Measurements from ENCODE around the gene RBM4. TPM values are rescaled to one million over a fixed set of nuclear protein-coding genes. Genes with fewer than 3 reads are reported as not detected.
A peak's percentile ranks its signal among the peaks of the same experiment; 100 is the strongest.

RBM4 gene
- total and polyA plus RNA-seq, 2 of the 4 experiments (the other 2 are of a cell fraction), result 165 to 198 TPM

- Histone ChIP-seq H2BK20ac (ENCODE audit: low read depth, low read length) (no peak within 1 kb of the TSS), H4K91ac (ENCODE audit: insufficient read depth, low read depth, low read length) (peak within 1 kb of the TSS; percentile 92), H3K14ac (replicated peaks; ENCODE audit: low read depth, low read length) (peak within 1 kb of the TSS; percentile 95), H3K9me3 (ENCODE audit: control insufficient read depth, insufficient read depth, low read length) (no peaks in the 10 kb centered on the region), H2AFZ (replicated peaks; ENCODE audit: low read length, poor library complexity) (peak within 1 kb of the TSS; percentile 98), H3K23ac (ENCODE audit: low read depth, low read length) (peak within 1 kb of the TSS; percentile 97), H3K4ac (ENCODE audit: low read depth, low read length) (peak within 1 kb of the TSS; percentile 96), H3K27me3 (ENCODE audit: control insufficient read depth, insufficient read depth, low read length) (no peaks in the 10 kb centered on the region), H4K8ac (ENCODE audit: low read depth in 2 of 2, low read length in 2 of 2) (peak within 1 kb of the TSS; percentile 87 to 96), H2AK5ac (ENCODE audit: low read depth, low read length) (peak within 1 kb of the TSS; percentile 97), H3K9ac (ENCODE audit: low read depth, low read length) (peak within 1 kb of the TSS; percentile 84), H4K20me1 (ENCODE audit: insufficient read depth, low read length) (peaks cover 51% of the 10 kb centered on the region), H2BK5ac (ENCODE audit: low read depth, low read length, poor library complexity, severe bottlenecking) (peak within 1 kb of the TSS; percentile 86), H2AK9ac (replicated peaks; ENCODE audit: low read depth, low read length, poor library complexity) (peak within 1 kb of the TSS; percentile 97), H2BK120ac (ENCODE audit: low read depth, low read length) (peak within 1 kb of the TSS; percentile 73; the same call in 1 of the 2 replicates), H3K27ac (ENCODE audit: insufficient read depth, low read length) (peak within 1 kb of the TSS; percentile 86), H3K4me1 (ENCODE audit: control insufficient read depth, insufficient read depth, low read length) (peaks cover 2% of the 10 kb centered on the region; the same call in 1 of the 2 replicates), H3K56ac (ENCODE audit: extremely low read depth, insufficient read depth, low read length) (peak within 1 kb of the TSS; percentile 83), H2BK15ac (ENCODE audit: low read depth, low read length) (no peak within 1 kb of the TSS), H3K9me1 (ENCODE audit: insufficient read depth, low read length) (peaks cover 6% of the 10 kb centered on the region), H3K36me3 (ENCODE audit: control insufficient read depth, insufficient read depth, low read length) (peaks cover 6% of the 10 kb centered on the region; the same call in 1 of the 2 replicates), H3K79me1 (ENCODE audit: low read depth in 1 of 2, low read length in 2 of 2) (peaks cover 5 to 47% of the 10 kb centered on the region in 2 experiments; a peak in 3 of 4 replicates), H4K5ac (ENCODE audit: low read depth, low read length) (peak within 1 kb of the TSS; percentile 66), H3K4me3 (ENCODE audit: insufficient read depth, low read depth, low read length) (peak within 1 kb of the TSS; percentile 65), H3K18ac (ENCODE audit: low read depth, low read length) (peak within 1 kb of the TSS; percentile 16; the same call in 1 of the 2 replicates), H3K4me2 (ENCODE audit: low read depth, low read length) (peak within 1 kb of the TSS; percentile 97)
- POLR2A ChIA-PET (ENCODE audit: unreplicated experiment), result interaction anchor here (0.5 to 1.6 kb wide), 6 partner anchors 9 to 110 kb away, joined by 3 to 14 read pairs (median 6); partner anchors contain the start of gene RBM4
- 1% methylated on average over 35 of the region's 90 CpGs; no CpG with 5 or more reads in 1 of the 2 experiments for WGBS, 2 experiments (ENCODE audit: extremely low coverage in 2 of 2, insufficient read length in 1 of 2)
- in situ Hi-C loops (cut with MboI; ENCODE audit: low sequenced_read_pairs) (no loop called here), dilution Hi-C loops (cut with HindIII; ENCODE audit: low sequenced_read_pairs, unreplicated experiment) (no loop called here), intact Hi-C loops (cut with micrococcal nuclease) (loop anchor here (2.0 kb wide), 1 partner anchor 22 kb away; the partner anchor contains the start of gene RBM4)
- TF ChIP-seq RAD21 (IDR thresholded peaks at IDR 0.05; ENCODE audit: low read length) (no peak; the same call in 1 of the 2 replicates), ELK1 (IDR thresholded peaks at IDR 0.05; ENCODE audit: borderline replicate concordance, low read depth, low read length) (no peak), SMC3 (IDR thresholded peaks at IDR 0.05; ENCODE audit: low read depth, low read length) (no peak), CHD1 (IDR thresholded peaks at IDR 0.05; ENCODE audit: low read depth, low read length) (0 out of 2 replicates have a peak, but pooled peaks have one; percentile 67), MAZ (IDR thresholded peaks at IDR 0.05; ENCODE audit: borderline replicate concordance, low read depth, low read length) (peak; percentile 91), FOS (IDR thresholded peaks at IDR 0.05; ENCODE audit: low read depth, low read length) (peak; percentile 40; the same call in 1 of the 2 replicates), BHLHE40 (IDR thresholded peaks at IDR 0.05; ENCODE audit: low read depth, low read length) (peak; percentile 60; the same call in 1 of the 2 replicates), RCOR1 (IDR thresholded peaks at IDR 0.05; ENCODE audit: insufficient replicate concordance, low read length) (no peak), USF2 (IDR thresholded peaks at IDR 0.05; ENCODE audit: low read depth, low read length) (peak; percentile 5; the same call in 1 of the 2 replicates), CEBPB (IDR thresholded peaks at IDR 0.05; ENCODE audit: low read depth, low read length) (no peak), NFE2L2 (IDR thresholded peaks at IDR 0.05; ENCODE audit: low read depth, low read length) (peak; percentile 7; the same call in 1 of the 2 replicates), MXI1 (IDR thresholded peaks at IDR 0.05; ENCODE audit: borderline replicate concordance, low read depth, low read length) (peak; percentile 62; the same call in 1 of the 2 replicates), POLR2A (IDR thresholded peaks at IDR 0.05; ENCODE audit: low read depth, low read length) (peak; percentile 99)
- DNase-seq (peak; percentile 99), ATAC-seq (ENCODE audit: low read depth) (peak; percentile 95)
- CTCF ChIA-PET, result interaction anchor here (0.7 kb wide), 1 partner anchor 20 kb away, joined by 3 read pairs; no protein-coding TSS in a partner anchor
- no TSS peak for BruUV-seq (replicated peaks)
Measured at GRCh38 chr11:66616379-66617154, 21.9 kb upstream of the RBM4 start, which contains the start of gene RBM14. RBM14 (plus strand) TSS chr11:66616630; CDS start chr11:66616721, 91 bp downstream.
